ENCODE results near the gene SNX4.
"Not testable (repeated sequence)": the region's sequence is repeated elsewhere in the genome, so short reads cannot be mapped to it uniquely, and the experiment has no call there.

Gene SNX4

GRCh38 chr3:125461896-125462295 is 58.1 kb downstream of the SNX4 start:
- DNase-seq: no peak

DNA sequence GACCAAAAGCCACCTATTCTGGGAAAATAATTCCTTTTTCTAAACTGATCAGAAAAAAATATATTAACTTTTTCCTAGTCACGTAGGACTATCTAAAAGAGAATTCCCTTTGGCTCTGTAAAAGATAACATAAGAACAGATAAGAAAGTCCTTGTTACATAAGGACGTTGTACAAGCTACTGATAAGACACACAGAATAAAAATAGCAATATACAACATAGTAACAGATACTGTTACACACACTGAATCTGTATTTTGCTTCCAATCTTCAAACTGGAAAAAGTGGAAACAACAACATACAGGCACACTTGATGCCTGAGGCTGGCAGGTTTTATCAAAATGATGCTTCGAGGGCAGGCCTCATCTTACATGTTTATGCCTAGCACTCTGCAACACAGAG is 59.8 kb downstream of the SNX4 start:
- no peak for DNase-seq

GRCh38 chr3:125443923-125444322 is 76.1 kb downstream of the SNX4 start:
- DNase-seq: no peak

DNA sequence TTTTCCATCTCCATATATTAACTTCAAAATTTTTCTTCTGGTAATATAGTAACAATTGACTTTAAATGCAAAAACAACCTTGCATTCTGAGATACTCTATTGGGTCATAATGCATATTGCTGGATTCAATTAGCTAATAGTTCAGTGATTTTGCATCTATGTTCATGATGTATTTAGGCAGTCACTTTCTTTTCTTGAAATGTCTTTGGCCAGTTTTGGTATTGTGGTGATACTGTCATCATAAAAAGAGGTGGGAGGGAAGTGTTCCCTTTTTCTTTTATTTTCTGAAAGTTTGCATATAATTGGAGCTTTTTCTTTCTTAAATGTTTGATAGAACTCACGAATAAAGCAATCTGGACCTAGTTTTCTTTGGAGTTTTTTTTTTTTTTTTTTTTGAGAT is 77.5 kb downstream of the SNX4 start:
- DNase-seq: no peak

- no peak for DNase-seq
Measured at GRCh38 chr3:125440970-125441369, 79.0 kb downstream of the SNX4 start.

DNA sequence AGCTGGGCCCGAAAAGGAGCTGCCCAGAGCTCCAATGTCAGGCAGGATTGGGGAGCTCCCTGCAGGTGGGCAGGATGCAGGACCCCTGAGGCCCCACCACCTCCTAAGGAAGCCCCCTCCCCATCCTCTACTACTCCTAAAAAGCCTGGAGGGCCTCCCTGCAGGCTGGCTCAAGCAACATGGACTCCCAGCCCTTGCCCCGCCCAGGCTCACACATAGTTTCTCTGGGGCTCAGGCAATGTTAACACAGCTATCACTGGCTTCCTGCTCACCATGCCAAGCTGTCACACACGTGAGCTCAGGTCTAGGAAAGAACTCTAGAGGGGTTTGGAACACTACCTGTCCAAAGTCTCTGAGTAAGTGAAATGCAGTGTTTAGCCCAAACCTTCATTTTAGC is 79.4 kb downstream of the SNX4 start:
- no peak for DNase-seq

DNA sequence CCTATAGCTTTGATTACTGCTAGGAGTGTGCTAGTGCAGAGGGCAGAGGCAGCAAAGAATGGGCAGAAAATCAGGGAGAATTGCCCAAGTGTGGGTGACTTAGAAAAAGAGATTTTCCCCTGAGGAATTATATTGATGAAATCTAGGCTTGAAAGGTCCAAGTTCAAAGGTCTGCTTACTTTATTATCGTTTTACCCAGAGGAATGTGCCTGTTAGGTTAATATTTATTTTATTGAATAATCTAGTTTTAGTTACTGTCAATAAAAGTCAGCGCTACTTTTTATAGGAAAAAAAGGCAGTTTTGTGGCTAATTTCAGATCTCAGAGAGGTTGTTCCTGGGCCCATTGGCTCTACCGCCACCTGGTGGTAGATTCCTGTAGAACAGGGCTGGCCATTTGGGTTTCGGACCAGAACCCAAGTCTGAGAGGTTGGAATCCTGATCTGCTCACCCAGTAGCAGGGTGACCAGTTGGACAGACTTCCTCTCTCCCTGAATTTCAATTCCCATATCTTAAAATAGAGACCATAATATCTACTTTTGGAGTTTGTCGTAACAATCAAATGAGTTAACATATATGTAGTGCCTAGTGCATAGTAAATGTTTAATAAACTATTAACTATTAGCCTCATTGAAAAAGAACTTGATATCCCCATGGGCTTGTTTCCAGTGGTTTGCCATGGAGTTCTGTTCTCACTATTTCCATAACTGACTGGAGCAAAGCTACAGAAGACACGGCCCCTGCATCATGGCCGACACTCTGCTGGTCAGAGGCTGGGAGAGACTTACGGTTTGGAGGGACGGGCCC is 82.2 kb downstream of the SNX4 start:
- DNase-seq: peak; percentile 0

GRCh38 chr3:125436921-125437320 is 83.1 kb downstream of the SNX4 start:
- DNase-seq: no peak

- no peak for DNase-seq
Measured at GRCh38 chr3:125435231-125435630, 84.8 kb downstream of the SNX4 start.

DNA sequence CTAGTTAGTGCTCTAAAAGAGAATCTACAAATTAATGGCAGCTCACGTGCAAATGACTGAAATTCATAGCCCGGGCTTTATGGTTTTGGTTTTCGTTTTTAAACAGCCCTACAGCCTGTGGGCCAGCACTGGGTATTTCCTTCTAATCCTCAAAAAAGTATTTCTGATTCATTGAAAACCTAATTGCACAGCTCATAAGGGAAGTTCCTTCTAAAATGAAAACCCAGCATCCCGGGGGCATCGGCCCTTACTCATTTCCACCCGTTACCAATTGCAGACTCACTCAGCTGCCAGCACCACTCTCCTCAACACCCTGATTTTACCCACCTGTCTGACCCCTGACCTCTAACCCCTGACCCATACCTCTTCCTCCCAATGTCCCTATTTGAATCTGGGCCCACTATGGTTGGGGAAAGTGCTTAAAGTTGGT is 85.4 kb downstream of the SNX4 start:
- DNase-seq: no peak

DNA sequence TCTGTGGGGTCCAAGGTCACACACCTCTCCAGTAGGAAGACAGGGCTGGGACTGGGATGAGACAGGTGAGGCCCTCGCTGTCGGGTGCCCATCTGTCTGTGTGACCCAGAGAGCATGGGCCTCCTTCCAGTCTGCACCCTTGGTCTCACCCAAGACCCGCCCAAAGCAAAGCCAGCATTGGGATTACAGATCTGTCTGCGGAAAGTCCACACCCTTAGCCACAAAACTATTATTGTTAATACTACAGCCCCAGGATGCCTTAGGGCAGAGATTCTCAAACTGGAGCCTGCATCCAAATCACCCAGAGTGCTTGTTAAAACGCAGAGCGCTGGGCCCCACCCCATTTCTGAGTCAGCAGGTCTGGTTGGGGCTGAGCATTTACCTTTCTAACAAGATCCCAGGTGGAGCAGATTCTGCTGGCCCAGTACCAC is 86.4 kb downstream of the SNX4 start:
- no peak for DNase-seq

DNA sequence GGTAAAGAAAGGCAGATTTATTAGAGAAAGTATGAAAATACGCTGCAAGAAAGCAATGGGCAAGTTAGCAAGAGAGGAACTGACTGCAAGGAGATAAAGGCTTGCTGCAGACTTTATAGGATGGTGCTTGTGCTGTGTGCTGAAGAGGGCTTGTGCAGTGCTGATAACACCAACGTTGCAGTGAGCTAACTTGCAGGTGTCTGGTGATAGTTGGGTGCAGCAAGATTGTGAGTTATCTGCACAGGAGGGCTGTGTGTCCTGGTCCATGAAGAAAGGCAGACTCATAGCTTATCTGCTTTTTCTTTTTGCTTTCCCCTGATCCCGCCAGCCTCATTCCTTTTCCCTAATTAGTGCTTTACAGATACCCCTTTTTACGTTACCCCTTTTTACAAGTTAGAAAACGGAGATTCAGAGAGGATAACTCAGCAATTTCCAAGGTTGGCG is 86.9 kb downstream of the SNX4 start:
- DNase-seq: no peak

GRCh38 chr3:125431912-125432790 is 87.9 kb downstream of the SNX4 start:
- no peak for DNase-seq

DNA sequence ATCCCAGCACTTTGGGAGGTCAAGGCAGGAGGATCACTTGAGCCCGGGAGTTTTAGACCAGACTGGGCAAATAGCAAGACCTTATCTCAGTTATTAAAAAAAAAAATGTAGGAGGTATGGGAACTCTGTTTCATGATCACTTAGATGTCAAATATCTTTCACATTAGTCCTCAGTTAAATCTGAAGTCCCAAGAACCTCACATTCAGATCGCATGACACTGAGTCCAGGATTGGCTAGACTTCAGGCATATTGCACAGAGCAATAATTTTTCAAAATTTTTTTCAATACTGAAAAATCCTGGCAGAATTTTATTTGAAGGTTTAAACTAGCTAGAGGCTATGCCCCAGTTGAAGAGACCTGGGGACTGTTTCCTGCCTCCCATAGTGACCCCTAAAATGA is 88.6 kb downstream of the SNX4 start:
- DNase-seq: no peak

- no peak for DNase-seq
Measured at GRCh38 chr3:125428216-125428830, 91.7 kb downstream of the SNX4 start.

DNA sequence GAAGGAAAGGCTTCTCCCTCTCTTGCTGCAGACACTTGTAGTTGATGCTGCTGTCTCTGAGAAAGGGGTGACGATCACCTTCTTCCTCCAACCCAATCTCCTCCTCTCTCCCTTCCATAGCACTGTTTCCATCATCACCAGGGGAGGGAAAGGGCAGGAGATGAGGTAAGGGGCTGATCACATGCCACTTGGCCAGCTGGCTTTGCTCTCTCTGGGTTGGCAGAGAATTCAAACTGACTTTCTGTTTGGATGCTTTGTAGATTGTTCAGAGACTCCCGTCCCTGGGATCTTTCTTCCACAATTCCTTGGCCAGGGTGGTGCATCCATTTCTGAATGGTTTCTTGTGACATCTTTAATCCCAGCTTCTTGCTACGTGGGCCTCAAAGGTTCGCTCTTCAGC is 101.7 kb downstream of the SNX4 start:
- DNase-seq: no peak

- DNase-seq: no peak
Measured at GRCh38 chr3:125416235-125416634, 103.8 kb downstream of the SNX4 start.

GRCh38 chr3:125414669-125415068 is 105.3 kb downstream of the SNX4 start:
- DNase-seq: no peak

DNA sequence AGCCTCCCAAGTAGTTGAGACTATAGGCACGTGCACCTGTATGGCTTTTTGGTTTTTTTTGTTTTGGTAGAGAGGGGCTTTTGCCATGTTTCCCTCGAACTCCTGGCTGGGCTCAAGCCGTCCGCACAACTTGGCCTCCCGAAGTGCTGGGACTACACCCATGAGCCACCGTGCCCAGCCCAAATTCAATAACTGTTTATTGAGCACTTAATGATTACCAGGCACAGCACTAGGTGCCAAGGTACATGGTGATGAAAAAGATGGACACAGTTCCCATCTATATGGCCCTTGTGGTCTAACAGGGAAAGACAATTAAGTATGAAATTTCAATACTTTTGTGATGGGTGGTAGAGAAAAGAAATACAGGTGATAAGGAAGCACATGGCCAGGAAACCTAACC is 109.1 kb downstream of the SNX4 start:
- no peak for DNase-seq

DNA sequence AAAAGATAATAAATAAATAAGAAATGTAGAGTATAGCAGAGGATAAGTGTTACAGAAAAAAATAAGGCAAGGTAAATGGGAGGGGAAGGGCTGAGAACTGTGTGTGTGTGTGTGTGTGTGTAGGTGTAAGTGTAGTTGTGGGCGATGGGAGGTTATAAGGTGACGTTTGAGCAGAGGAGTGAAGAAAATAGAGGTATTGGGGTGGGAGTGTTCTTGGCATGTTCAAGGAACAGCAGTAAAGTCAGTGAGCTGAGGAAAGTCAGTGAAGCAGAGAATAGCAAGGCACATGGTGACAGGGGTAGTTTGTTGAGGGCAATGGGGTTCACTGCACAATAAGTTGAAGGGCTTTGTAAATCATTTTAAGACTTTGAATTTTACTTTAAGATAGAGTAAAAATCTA is 113.9 kb downstream of the SNX4 start:
- DNase-seq: no peak

DNA sequence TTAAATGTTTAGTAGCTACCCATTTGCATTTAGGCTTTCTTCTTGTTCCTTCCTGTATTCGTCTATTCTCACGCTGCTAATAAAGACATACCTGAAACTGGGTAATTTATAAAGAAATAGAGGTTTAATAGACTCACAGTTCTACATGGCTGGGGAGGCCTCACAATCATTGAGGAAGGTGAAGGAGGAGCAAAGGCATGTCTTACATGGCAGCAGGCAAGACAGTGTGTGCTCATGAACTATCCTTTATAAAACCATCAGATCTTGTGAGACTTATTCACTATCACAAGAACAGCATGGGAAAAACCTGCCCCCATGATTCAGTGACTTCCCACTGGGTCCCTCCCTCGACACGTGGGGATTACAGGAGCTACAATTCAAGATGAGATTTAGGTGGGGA is 114.5 kb downstream of the SNX4 start:
- not testable (repeated sequence) for DNase-seq

DNA sequence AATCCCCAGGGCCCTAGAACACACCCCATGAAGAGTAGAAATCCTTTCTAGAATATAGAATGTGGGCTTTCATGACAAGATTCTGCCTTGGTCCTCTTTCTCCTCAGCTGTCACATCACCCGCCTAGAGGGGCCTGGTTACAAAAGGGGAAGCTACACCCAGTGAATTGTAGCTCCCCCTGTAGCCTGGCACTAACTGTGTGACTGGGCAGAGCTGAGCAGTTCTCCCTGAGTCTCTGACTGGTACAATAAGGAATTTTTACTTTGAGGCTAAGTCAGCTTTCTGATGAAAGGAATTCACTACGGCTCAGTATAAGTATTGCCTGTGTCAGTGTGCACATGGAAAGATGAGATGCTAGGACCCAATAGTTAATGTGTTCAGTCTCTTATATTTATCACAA is 116.2 kb downstream of the SNX4 start:
- no peak for DNase-seq

- no peak for DNase-seq
Measured at GRCh38 chr3:125402639-125403038, 117.4 kb downstream of the SNX4 start.

- no peak for DNase-seq
Measured at GRCh38 chr3:125401402-125401801, 118.6 kb downstream of the SNX4 start.
